SU-DHL-6 (cell line): Measurements from ENCODE around the gene PTPRA.

ENCODE experiments used
- EZH2phosphoT487 ChIP-seq: fragments of 200-600 bp; sonication (generic), shearing (Covaris generic); conservative IDR thresholded peaks from 2 replicates; pipeline ENCODE4 v1.6.1; 2018; ENCODE audit warnings: mild to moderate bottlenecking, antibody characterized with exemption, low read length, moderate library complexity, mixed read lengths
- TF ChIP-seq, protein P1 (sequence below): fragments of 200-600 bp; sonication (generic); IDR thresholded peaks from one replicate; pipeline ENCODE4 v1.5.1; 2017; ENCODE audit warnings: antibody characterized with exemption, mild to moderate bottlenecking, low read length, moderate library complexity; ENCODE audit not compliant: insufficient read depth, poor library complexity, severe bottlenecking

DNA sequence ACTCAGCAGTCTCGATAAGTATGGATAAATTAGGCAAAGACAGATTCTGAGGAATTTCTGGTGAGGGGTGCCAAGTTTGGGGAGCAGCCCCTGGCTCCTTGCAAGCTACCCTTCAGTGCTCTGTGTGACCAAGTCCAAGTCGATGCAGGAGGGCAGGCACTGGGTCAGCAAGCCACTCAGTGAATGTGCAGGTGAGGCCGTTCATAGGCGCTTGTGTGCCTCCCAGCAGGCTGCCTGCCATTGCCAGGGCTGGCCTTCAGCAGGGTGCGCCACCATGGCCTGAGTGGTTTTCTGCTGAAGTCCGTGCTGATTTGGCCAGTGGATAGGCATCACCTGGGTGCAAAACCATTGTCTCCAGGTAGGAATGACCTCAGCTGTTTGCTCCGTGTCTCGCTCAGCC is 166.8 kb downstream of the PTPRA start:
- TF ChIP-seq, protein P1, sequence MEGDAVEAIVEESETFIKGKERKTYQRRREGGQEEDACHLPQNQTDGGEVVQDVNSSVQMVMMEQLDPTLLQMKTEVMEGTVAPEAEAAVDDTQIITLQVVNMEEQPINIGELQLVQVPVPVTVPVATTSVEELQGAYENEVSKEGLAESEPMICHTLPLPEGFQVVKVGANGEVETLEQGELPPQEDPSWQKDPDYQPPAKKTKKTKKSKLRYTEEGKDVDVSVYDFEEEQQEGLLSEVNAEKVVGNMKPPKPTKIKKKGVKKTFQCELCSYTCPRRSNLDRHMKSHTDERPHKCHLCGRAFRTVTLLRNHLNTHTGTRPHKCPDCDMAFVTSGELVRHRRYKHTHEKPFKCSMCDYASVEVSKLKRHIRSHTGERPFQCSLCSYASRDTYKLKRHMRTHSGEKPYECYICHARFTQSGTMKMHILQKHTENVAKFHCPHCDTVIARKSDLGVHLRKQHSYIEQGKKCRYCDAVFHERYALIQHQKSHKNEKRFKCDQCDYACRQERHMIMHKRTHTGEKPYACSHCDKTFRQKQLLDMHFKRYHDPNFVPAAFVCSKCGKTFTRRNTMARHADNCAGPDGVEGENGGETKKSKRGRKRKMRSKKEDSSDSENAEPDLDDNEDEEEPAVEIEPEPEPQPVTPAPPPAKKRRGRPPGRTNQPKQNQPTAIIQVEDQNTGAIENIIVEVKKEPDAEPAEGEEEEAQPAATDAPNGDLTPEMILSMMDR = no peak
- TF ChIP-seq EZH2phosphoT487 = no peak
